H1 (cell line): ENCODE data around the gene LRP11. TPM values are rescaled to one million over a fixed set of nuclear protein-coding genes. Genes with fewer than 3 reads are reported as not detected.

ENCODE experiments used
- ATF3 ChIP-seq: IDR thresholded peaks from 2 replicates; pipeline ENCODE4 v1.6.1; 2011; ENCODE audit warnings: low read depth, mild to moderate bottlenecking, low read length; ENCODE audit not compliant: insufficient read depth
- BACH1 ChIP-seq: IDR thresholded peaks from 2 replicates; pipeline ENCODE4 v1.6.1; 2012; ENCODE audit warnings: low read length, improper control_type of control experiment
- CEBPB ChIP-seq: IDR thresholded peaks from 2 replicates; pipeline ENCODE4 v1.6.1; 2012; ENCODE audit warnings: low read depth, low read length
- CHD7 ChIP-seq: fragments of 300-600 bp; sonication (generic); IDR thresholded peaks from 2 replicates; pipeline ENCODE4 v1.7.1; 2012; ENCODE audit warnings: low read length, moderate library complexity, mild to moderate bottlenecking, inconsistent platforms; ENCODE audit not compliant: insufficient replicate concordance
- CTBP2 ChIP-seq: IDR thresholded peaks from 2 replicates; pipeline ENCODE4 v1.7.0; 2011; ENCODE audit warnings: borderline replicate concordance, mild to moderate bottlenecking, moderate library complexity, mixed read lengths, low read length; ENCODE audit not compliant: insufficient read depth, insufficient read length
- EP300 ChIP-seq, 2 experiments: IDR thresholded peaks; 1 replicate in 1 of 2; 2 replicates in 1 of 2; pipeline ENCODE4 v1.6.1; 2011 to 2012; ENCODE audit warnings: low read depth in 2 of 2, low read length in 2 of 2, mild to moderate bottlenecking in 2 of 2, borderline replicate concordance in 1 of 2, inconsistent platforms in 1 of 2, moderate library complexity in 1 of 2
- GTF2F1 ChIP-seq: IDR thresholded peaks from 2 replicates; pipeline ENCODE4 v1.6.1; 2012; ENCODE audit warnings: low read depth, low read length, improper control_type of control experiment, borderline replicate concordance
- JUN ChIP-seq: IDR thresholded peaks from 2 replicates; pipeline ENCODE4 v1.6.1; 2011; ENCODE audit warnings: low read depth, mild to moderate bottlenecking, improper control_type of control experiment, low read length
- RFX5 ChIP-seq: IDR thresholded peaks from 2 replicates; pipeline ENCODE4 v1.6.1; 2011; ENCODE audit warnings: low read depth, low read length, improper control_type of control experiment, borderline replicate concordance
- SP2 ChIP-seq: IDR thresholded peaks from 2 replicates; pipeline ENCODE4 v1.6.1; 2012; ENCODE audit warnings: mild to moderate bottlenecking, low read length, inconsistent platforms
- TAF1 ChIP-seq: IDR thresholded peaks from 2 replicates; pipeline ENCODE4 v1.6.1; 2011; ENCODE audit warnings: mild to moderate bottlenecking, low read depth, low read length
- YY1 ChIP-seq: IDR thresholded peaks from 2 replicates; pipeline ENCODE4 v1.6.1; 2011; ENCODE audit warnings: low read depth, mild to moderate bottlenecking, low read length
- polyA plus RNA-seq, 7 experiments: library from polyadenylated mRNA; depleted of rRNA in 3 of 7; stranded (reverse) in 5 of 7; unstranded in 2 of 7; fragments of >200 nt in 5 of 7; fragments of 200-250 nt in 2 of 7; gene quantifications; 1 replicate in 5 of 7; 2 replicates in 1 of 7; 4 replicates in 1 of 7; pipeline versions ENCODE4 v1.2.1 to v1.2.3, GENCODE V29; 2011 to 2013; ENCODE audit warnings: missing spikeins in 2 of 7, mixed read lengths in 2 of 7
- total RNA-seq: library from RNA; stranded (reverse); fragmentation: NEBNext Ultra II Directional; extraction: Animal tissue kit (Norgen Biotek cat#: 25700); gene quantifications from 2 replicates; pipeline ENCODE4 v1.2.1, GENCODE V29; 2021

Gene LRP11
- total and polyA plus RNA-seq, 2 of the 8 experiments (the other 6 are each of a cell fraction or from before 2014, with no cell fraction given): 11.0 to 20.0 TPM

GRCh38 chr6:149881860-149882259 is 17.7 kb upstream of the LRP11 start (continued):
- TF ChIP-seq CHD7: no peak
- no peak for TF ChIP-seq YY1
- TF ChIP-seq CEBPB: no peak
- TF ChIP-seq RFX5: no peak
- no peak for TF ChIP-seq TAF1
- no peak for TF ChIP-seq CTBP2
- TF ChIP-seq EP300 (IDR thresholded peaks at IDR 0.05; ENCODE audit: borderline replicate concordance in 1 of 2, low read depth in 2 of 2, low read length in 2 of 2): no peak
- no peak for TF ChIP-seq SP2
- no peak for TF ChIP-seq BACH1
- TF ChIP-seq JUN: no peak
- TF ChIP-seq GTF2F1: no peak
- no peak for TF ChIP-seq ATF3
